Neural progenitor cell (in vitro differentiated cells): Measurements from ENCODE around the gene OR5H14. TPM values are rescaled to one million over a fixed set of nuclear protein-coding genes. Genes with fewer than 3 reads are reported as not detected.
A peak's percentile ranks its signal among the peaks of the same experiment; 100 is the strongest.
"Not testable (repeated sequence)": the region's sequence is repeated elsewhere in the genome, so short reads cannot be mapped to it uniquely, and the experiment has no call there.

Experiments used
- DNase-seq: peaks from one replicate; pipeline ENCODE4 v3.0.0-alpha.2; 2016; ENCODE audit warnings: low spot score
- H2AFZ ChIP-seq: fragments of 200-600 bp; sonication (generic); replicated peaks from 2 replicates; pipeline ENCODE4 v1.6.1; 2016; ENCODE audit warnings: antibody characterized with exemption
- H3F3A ChIP-seq: fragments of 200-600 bp; sonication (generic); 2 replicates; pipeline ENCODE4 v1.6.1; 2016; ENCODE audit warnings: antibody characterized with exemption, low read depth
- H3K27ac ChIP-seq: fragments of 200-600 bp; sonication (generic); 2 replicates; pipeline ENCODE4 v1.5.1; 2016; ENCODE audit warnings: mild to moderate bottlenecking
- H3K27me3 ChIP-seq: fragments of 200-600 bp; sonication (generic); 2 replicates; pipeline ENCODE4 v1.6.1; 2016; ENCODE audit warnings: mild to moderate bottlenecking, moderate library complexity
- H3K36me3 ChIP-seq: fragments of 200-600 bp; sonication (generic); 2 replicates; pipeline ENCODE4 v1.5.1; 2016
- H3K4me1 ChIP-seq: fragments of 200-600 bp; sonication (generic); 2 replicates; pipeline ENCODE4 v1.6.1; 2016; ENCODE audit warnings: mixed run types
- H3K4me2 ChIP-seq: fragments of 200-600 bp; sonication (generic); 2 replicates; pipeline ENCODE4 v1.6.1; 2016
- H3K4me3 ChIP-seq: fragments of 200-600 bp; sonication (generic); 2 replicates; pipeline ENCODE4 v1.5.1; 2016
- H3K79me2 ChIP-seq: fragments of 200-600 bp; sonication (generic); 2 replicates; pipeline ENCODE4 v1.6.1; 2016; ENCODE audit warnings: low read depth
- H3K9ac ChIP-seq: fragments of 200-600 bp; sonication (generic); 2 replicates; pipeline ENCODE4 v1.6.1; 2016
- H3K9me3 ChIP-seq: fragments of 200-600 bp; sonication (generic); 2 replicates; pipeline ENCODE4 v1.5.1; 2016; ENCODE audit warnings: low read depth
- H4K20me1 ChIP-seq: fragments of 200-600 bp; sonication (generic); 2 replicates; pipeline ENCODE4 v1.6.1; 2016; ENCODE audit warnings: low read depth
- H3K27ac Mint-ChIP-seq: 3 replicates; pipeline ENCODE4 v1.8.0; 2021; ENCODE audit warnings: mixed read lengths
- H3K27me3 Mint-ChIP-seq: 2 replicates; pipeline ENCODE4 v1.8.0; 2022; ENCODE audit warnings: low read depth, mild to moderate bottlenecking, inconsistent platforms, moderate library complexity, mixed read lengths; ENCODE audit not compliant: insufficient read depth
- H3K36me3 Mint-ChIP-seq: 3 replicates; pipeline ENCODE4 v1.8.0; 2021; ENCODE audit warnings: mixed read lengths
- H3K4me1 Mint-ChIP-seq: 3 replicates; pipeline ENCODE4 v1.8.0; 2021; ENCODE audit warnings: mixed read lengths
- H3K4me3 Mint-ChIP-seq: 3 replicates; pipeline ENCODE4 v1.8.0; 2021; ENCODE audit warnings: mild to moderate bottlenecking, moderate library complexity, mixed read lengths
- H3K9me3 Mint-ChIP-seq: 3 replicates; pipeline ENCODE4 v1.8.0; 2020; ENCODE audit warnings: mixed read lengths
- CTCF ChIP-seq: fragments of 200-600 bp; sonication (generic); IDR thresholded peaks from 2 replicates; pipeline ENCODE4 v1.5.1; 2017; ENCODE audit warnings: antibody characterized with exemption, mild to moderate bottlenecking
- EZH2 ChIP-seq: fragments of 200-600 bp; sonication (generic); IDR thresholded peaks from 2 replicates; pipeline ENCODE4 v1.6.1; 2017; ENCODE audit warnings: antibody characterized with exemption, mild to moderate bottlenecking, moderate library complexity
- EZH2phosphoT487 ChIP-seq: fragments of 200-600 bp; sonication (generic); IDR thresholded peaks from 2 replicates; pipeline ENCODE4 v1.6.1; 2017; ENCODE audit warnings: antibody characterized with exemption
- total RNA-seq: library from RNA; depleted of rRNA; stranded (reverse); fragments of >200 nt; gene quantifications from 2 replicates; pipeline ENCODE4 v1.2.3, GENCODE V29; 2015; ENCODE audit warnings: low replicate concordance

OR5H14 gene
- total RNA-seq, 1 donor from 2014 or later, result not detected

- H3K79me2 ChIP-seq, result no peaks in the 10 kb centered on the region
- H3K9ac ChIP-seq, result no peak overlapping the region
- no peak for DNase-seq
- H2AFZ ChIP-seq, result no peak overlapping the region
- H3K4me2 ChIP-seq, result no peak overlapping the region
- H3K36me3 ChIP-seq, result no peaks in the 10 kb centered on the region
- TF ChIP-seq EZH2phosphoT487 (no peak), CTCF (no peak), EZH2 (no peak)
- H4K20me1 ChIP-seq, result no peaks in the 10 kb centered on the region
- Mint-ChIP-seq H3K27me3 (no peaks in the 10 kb centered on the region), H3K4me1 (no peaks in the 10 kb centered on the region), H3K36me3 (no peaks in the 10 kb centered on the region), H3K27ac (no peak overlapping the region), H3K4me3 (no peak overlapping the region), H3K9me3 (no peaks in the 10 kb centered on the region)
- no peak overlapping the region for H3K4me3 ChIP-seq
- H3K27me3 ChIP-seq, result no peaks in the 10 kb centered on the region
- H3K27ac ChIP-seq, result no peak overlapping the region
- no peaks in the 10 kb centered on the region for H3K9me3 ChIP-seq
- no peaks in the 10 kb centered on the region for H3K4me1 ChIP-seq
- no peaks in the 10 kb centered on the region for H3F3A ChIP-seq
These were observed 31.6 kb upstream of the OR5H14 start for GRCh38 chr3:98115717-98116116.

GRCh38 chr3:98130421-98130820 lies 16.9 kb upstream of the OR5H14 start, which contains the start of gene OR5H1:
TSS of gene OR5H1 (plus strand) at chr3:98130721. CDS start at chr3:98132698, 1,977 bp downstream.
- Histone ChIP-seq H3K9me3 (no peaks in the 10 kb centered on the region), H3K27ac (no peak within 1 kb of the TSS), H3K9ac (no peak within 1 kb of the TSS), H2AFZ (no peak within 1 kb of the TSS), H3K4me2 (no peak within 1 kb of the TSS), H3F3A (no peaks in the 10 kb centered on the region), H3K27me3 (no peaks in the 10 kb centered on the region), H3K79me2 (no peaks in the 10 kb centered on the region), H3K4me1 (no peaks in the 10 kb centered on the region), H3K36me3 (no peaks in the 10 kb centered on the region), H4K20me1 (no peaks in the 10 kb centered on the region), H3K4me3 (no peak within 1 kb of the TSS)
- H3K27ac Mint-ChIP-seq, result no peak within 1 kb of the TSS
- no peaks in the 10 kb centered on the region for H3K27me3 Mint-ChIP-seq
- peaks cover 1% of the 10 kb centered on the region for H3K4me1 Mint-ChIP-seq
- TF ChIP-seq CTCF (no peak), EZH2 (no peak), EZH2phosphoT487 (no peak)
- no peak for DNase-seq
- H3K9me3 Mint-ChIP-seq, result no peaks in the 10 kb centered on the region
- H3K4me3 Mint-ChIP-seq, result no peak within 1 kb of the TSS
- H3K36me3 Mint-ChIP-seq, result no peaks in the 10 kb centered on the region

GRCh38 chr3:98136631-98137030 lies 10.6 kb upstream of the OR5H14 start:
- H3K4me3 ChIP-seq, result no peak overlapping the region
- no peaks in the 10 kb centered on the region for H3K27me3 ChIP-seq
- H4K20me1 ChIP-seq, result no peaks in the 10 kb centered on the region
- no peaks in the 10 kb centered on the region for H3F3A ChIP-seq
- no peaks in the 10 kb centered on the region for H3K36me3 Mint-ChIP-seq
- H3K36me3 ChIP-seq, result no peaks in the 10 kb centered on the region
- H3K4me1 Mint-ChIP-seq, result peaks cover 3% of the 10 kb centered on the region
- H3K9me3 Mint-ChIP-seq, result no peaks in the 10 kb centered on the region
- DNase-seq, result no peak
- H3K27ac ChIP-seq, result no peak overlapping the region
- no peak overlapping the region for H3K9ac ChIP-seq
- no peak overlapping the region for H3K4me3 Mint-ChIP-seq
- no peaks in the 10 kb centered on the region for H3K9me3 ChIP-seq
- peak overlapping the region; percentile 24 for H2AFZ ChIP-seq
- H3K4me1 ChIP-seq, result no peaks in the 10 kb centered on the region
- H3K27ac Mint-ChIP-seq, result no peak overlapping the region
- TF ChIP-seq CTCF (no peak), EZH2phosphoT487 (no peak), EZH2 (no peak)
- no peak overlapping the region for H3K4me2 ChIP-seq
- no peaks in the 10 kb centered on the region for H3K27me3 Mint-ChIP-seq
- H3K79me2 ChIP-seq, result no peaks in the 10 kb centered on the region

GRCh38 chr3:98137826-98138557 lies 9.3 kb upstream of the OR5H14 start:
- H3K36me3 ChIP-seq, H3K4me1 ChIP-seq, H3K9ac ChIP-seq, H3F3A ChIP-seq, H3K4me2 ChIP-seq, H3K9me3 Mint-ChIP-seq, H4K20me1 ChIP-seq, H3K4me3 Mint-ChIP-seq, H3K4me1 Mint-ChIP-seq, H2AFZ ChIP-seq, H3K27me3 ChIP-seq, H3K9me3 ChIP-seq, H3K27me3 Mint-ChIP-seq, H3K79me2 ChIP-seq, H3K27ac ChIP-seq, DNase-seq, H3K4me3 ChIP-seq, H3K27ac Mint-ChIP-seq, H3K36me3 Mint-ChIP-seq: not testable (repeated sequence)
